Liver (tissue), 9 donors: ENCODE results near the gene CA10. TPM values are rescaled to one million over a fixed set of nuclear protein-coding genes. Genes with fewer than 3 reads are reported as not detected.

Experiments used
- DNase-seq: peaks from one replicate; pipeline ENCODE4 v3.0.0-alpha.2; 2017; ENCODE audit warnings: low spot score
- H3K27ac ChIP-seq, 2 donors: one replicate each; pipeline ENCODE4 v1.7.0; 2013; ENCODE audit warnings: inconsistent platforms in 2 of 2, low read length in 2 of 2, control low read depth in 1 of 2, low read depth in 1 of 2, mild to moderate bottlenecking in 1 of 2
- H3K27me3 ChIP-seq, 4 donors: one replicate each; pipeline versions ENCODE4 v1.6.1 to v1.7.0; 2013; ENCODE audit warnings: low read length in 3 of 4, inconsistent platforms in 1 of 4, mild to moderate bottlenecking in 1 of 4, moderate library complexity in 1 of 4; ENCODE audit not compliant: control insufficient read depth in 4 of 4, insufficient read depth in 4 of 4
- H3K36me3 ChIP-seq, 4 donors: one replicate each; pipeline versions ENCODE4 v1.6.1 to v1.7.0; 2013; ENCODE audit warnings: low read length in 3 of 4, mild to moderate bottlenecking in 3 of 4, low read depth in 1 of 4, moderate library complexity in 1 of 4; ENCODE audit not compliant: control insufficient read depth in 4 of 4, insufficient read depth in 3 of 4
- H3K4me1 ChIP-seq, 4 donors: one replicate each; pipeline versions ENCODE4 v1.6.1 to v1.7.0; 2013; ENCODE audit warnings: low read length in 3 of 4, mild to moderate bottlenecking in 3 of 4, moderate library complexity in 1 of 4; ENCODE audit not compliant: control insufficient read depth in 4 of 4, insufficient read depth in 4 of 4
- H3K4me3 ChIP-seq, 3 donors: one replicate each; pipeline versions ENCODE4 v1.6.1 to v1.7.0; 2013; ENCODE audit warnings: low read length in 3 of 3, control low read depth in 1 of 3, low read depth in 1 of 3, mild to moderate bottlenecking in 1 of 3
- H3K9ac ChIP-seq, 2 donors: one replicate each; pipeline ENCODE4 v1.7.0; 2013; ENCODE audit warnings: low read length in 2 of 2, mild to moderate bottlenecking in 2 of 2, moderate library complexity in 2 of 2, control low read depth in 1 of 2, low read depth in 1 of 2
- H3K9me3 ChIP-seq, 4 donors: one replicate each; pipeline versions ENCODE4 v1.6.1 to v1.7.0; 2013; ENCODE audit warnings: low read length in 3 of 4; ENCODE audit not compliant: control insufficient read depth in 4 of 4
- EGR1 ChIP-seq, 2 donors: IDR thresholded peaks; 2 replicates each; pipeline ENCODE4 v1.6.1; 2016 to 2018; ENCODE audit warnings: antibody characterized with exemption in 2 of 2, low read depth in 2 of 2
- FOXA1 ChIP-seq: IDR thresholded peaks from 2 replicates; pipeline ENCODE4 v1.6.1; 2016; ENCODE audit warnings: antibody characterized with exemption
- FOXA2 ChIP-seq: IDR thresholded peaks from 2 replicates; pipeline ENCODE4 v1.6.1; 2016; ENCODE audit warnings: antibody characterized with exemption
- HNF4A ChIP-seq, 2 donors: conservative IDR thresholded peaks; 2 replicates each; pipeline ENCODE4 v1.6.1; 2016; ENCODE audit warnings: antibody characterized with exemption in 2 of 2, mild to moderate bottlenecking in 2 of 2
- HNF4G ChIP-seq: IDR thresholded peaks from 2 replicates; pipeline ENCODE4 v1.6.1; 2016; ENCODE audit warnings: antibody characterized with exemption
- JUND ChIP-seq, 2 donors: IDR thresholded peaks; 2 replicates each; pipeline ENCODE4 v1.6.1; 2016; ENCODE audit warnings: antibody characterized with exemption in 2 of 2
- MAX ChIP-seq: IDR thresholded peaks from 2 replicates; pipeline ENCODE4 v1.6.1; 2016; ENCODE audit warnings: antibody characterized with exemption
- NR2F2 ChIP-seq: IDR thresholded peaks from 2 replicates; pipeline ENCODE4 v1.6.1; 2016; ENCODE audit warnings: antibody characterized with exemption
- RAD21 ChIP-seq, 2 donors: IDR thresholded peaks; 2 replicates each; pipeline ENCODE4 v1.6.1; 2016; ENCODE audit warnings: antibody characterized with exemption in 2 of 2, mild to moderate bottlenecking in 2 of 2
- REST ChIP-seq: IDR thresholded peaks from 2 replicates; pipeline ENCODE4 v1.6.1; 2016; ENCODE audit warnings: antibody characterized with exemption, mild to moderate bottlenecking
- RXRA ChIP-seq, 2 donors: IDR thresholded peaks; 2 replicates each; pipeline ENCODE4 v1.6.1; 2017 to 2018; ENCODE audit warnings: antibody characterized with exemption in 2 of 2, mild to moderate bottlenecking in 1 of 2
- SP1 ChIP-seq: IDR thresholded peaks from 2 replicates; pipeline ENCODE4 v1.6.1; 2018; ENCODE audit warnings: antibody characterized with exemption, mild to moderate bottlenecking
- WGBS: extraction: QIAGEN DNeasy Blood & Tissue Kit; methylation state at CpG from one replicate; pipeline ENCODE4 v1.1.7; 2013; 5-methylcytosine and 5-hydroxymethylcytosine counted together
- polyA plus RNA-seq, 2 donors: library from polyadenylated mRNA; stranded (reverse) in 1 of 2; unstranded in 1 of 2; fragments of 200-250 nt in 1 of 2; fragments of >200 nt in 1 of 2; fragmentation: Nextera tagmentation in 1 of 2; extraction: Ambion mirVana in 1 of 2; gene quantifications; one replicate each; pipeline versions ENCODE4 v1.2.1 to v1.2.3, GENCODE V29; 2013 to 2015
- total RNA-seq, 2 donors: library from RNA; depleted of rRNA; stranded (reverse); fragments of >200 nt; gene quantifications; one replicate each; pipeline ENCODE4 v1.2.3, GENCODE V29; 2014
- donor health status: healthy.
- donor health status: healthy.
- donor health status: healthy.
- donor health status: healthy.
- donor health status: healthy.

The CA10 gene
- total and polyA plus RNA-seq, 4 donors, result 0.05 TPM; not detected in 3

GRCh38 chr17:52148288-52148968 is 10.1 kb downstream of the CA10 start:
- no peaks in the 10 kb centered on the region for H3K36me3 ChIP-seq
- no peak for DNase-seq
- no peak overlapping the region for H3K27ac ChIP-seq
- H3K4me3 ChIP-seq, result no peak overlapping the region
- H3K9me3 ChIP-seq, result no peaks in the 10 kb centered on the region
- peaks cover 0 to 5% (median 2%) of the 10 kb centered on the region in 4 donors for H3K4me1 ChIP-seq
- no peaks in the 10 kb centered on the region for H3K27me3 ChIP-seq
- WGBS, result 77% methylated on average over 2 of the region's 2 CpGs
- no peak overlapping the region for H3K9ac ChIP-seq
- no peak for TF ChIP-seq REST
- no peak for TF ChIP-seq HNF4A (conservative IDR thresholded peaks at IDR 0.05)
- no peak for TF ChIP-seq FOXA1
- TF ChIP-seq RAD21 (IDR thresholded peaks at IDR 0.05), result no peak
- TF ChIP-seq FOXA2, result no peak
- no peak for TF ChIP-seq RXRA (IDR thresholded peaks at IDR 0.05)
- TF ChIP-seq EGR1 (IDR thresholded peaks at IDR 0.05; ENCODE audit: low read depth in 2 of 2), result no peak
- TF ChIP-seq NR2F2, result no peak
- no peak for TF ChIP-seq SP1
- TF ChIP-seq JUND (IDR thresholded peaks at IDR 0.05), result no peak

GRCh38 chr17:52147872-52148271 is 10.6 kb downstream of the CA10 start:
- H3K9ac ChIP-seq, result no peak overlapping the region
- H3K4me1 ChIP-seq, result peaks cover 0 to 5% (median 2%) of the 10 kb centered on the region in 4 donors
- H3K36me3 ChIP-seq, result no peaks in the 10 kb centered on the region
- TF ChIP-seq MAX (no peak), RAD21 (IDR thresholded peaks at IDR 0.05) (no peak), REST (no peak), HNF4G (no peak), FOXA2 (no peak)
- no peak overlapping the region for H3K27ac ChIP-seq
- no peaks in the 10 kb centered on the region for H3K27me3 ChIP-seq
- no peaks in the 10 kb centered on the region for H3K9me3 ChIP-seq
- no peak for DNase-seq
- H3K4me3 ChIP-seq, result no peak overlapping the region
